NOMO-1 treated with DMSO at 0.1 percent for 48 hours (cell line): ENCODE results near the gene PIKFYVE.
A peak's percentile ranks its signal among the peaks of the same experiment; 100 is the strongest.
"Not testable (repeated sequence)": the region's sequence is repeated elsewhere in the genome, so short reads cannot be mapped to it uniquely, and the experiment has no call there.

Experiments used
- DNase-seq: peaks from one replicate; lab custom pipeline; 2025; ENCODE audit not compliant: unreplicated experiment; lab: John Stamatoyannopoulos, UW

The PIKFYVE gene

DNA sequence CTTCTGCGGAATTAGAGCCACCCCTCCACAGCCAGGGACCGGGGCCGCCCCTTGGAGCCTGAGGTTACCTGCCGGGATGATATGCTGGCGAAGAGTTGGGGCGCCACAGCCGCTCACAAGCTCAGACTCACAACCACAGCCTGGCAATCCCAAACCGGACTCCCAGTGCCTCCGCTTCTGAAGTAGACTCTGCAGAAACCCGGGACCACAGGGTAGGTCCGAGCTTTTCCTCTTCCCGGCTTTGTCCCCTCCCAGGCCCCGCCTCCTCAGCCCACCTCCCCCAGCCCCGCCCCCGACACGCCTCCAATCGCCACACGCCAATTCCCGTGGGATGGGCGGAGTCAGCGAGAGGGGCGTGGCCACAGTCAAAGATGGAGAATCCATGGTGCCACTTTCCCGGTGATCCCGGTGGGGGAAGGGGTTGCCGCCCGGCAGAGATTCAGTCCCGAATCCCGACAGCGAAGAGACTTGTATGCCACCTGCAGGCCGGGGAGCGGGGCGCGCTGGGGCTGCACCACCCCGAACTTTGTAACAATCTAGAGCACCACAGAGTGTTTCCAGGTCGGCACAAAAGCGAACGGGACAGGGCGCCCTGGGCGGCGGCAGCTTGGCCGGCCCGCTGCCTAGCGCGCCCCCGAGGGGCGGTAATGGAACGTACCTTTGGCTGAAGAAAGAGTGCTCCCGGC lies 11.0 kb upstream of the PIKFYVE start, which contains the start of gene IDH1:
Gene IDH1 (minus strand): TSS at position 201 of the 686 bp plus-strand sequence. CDS start 3,520 bp downstream, outside the sequence.
- DNase-seq, result peak; percentile 80

- no peak for DNase-seq
These were observed 10.4 kb upstream of the PIKFYVE start for GRCh38 chr2:208255557-208256106.

DNA sequence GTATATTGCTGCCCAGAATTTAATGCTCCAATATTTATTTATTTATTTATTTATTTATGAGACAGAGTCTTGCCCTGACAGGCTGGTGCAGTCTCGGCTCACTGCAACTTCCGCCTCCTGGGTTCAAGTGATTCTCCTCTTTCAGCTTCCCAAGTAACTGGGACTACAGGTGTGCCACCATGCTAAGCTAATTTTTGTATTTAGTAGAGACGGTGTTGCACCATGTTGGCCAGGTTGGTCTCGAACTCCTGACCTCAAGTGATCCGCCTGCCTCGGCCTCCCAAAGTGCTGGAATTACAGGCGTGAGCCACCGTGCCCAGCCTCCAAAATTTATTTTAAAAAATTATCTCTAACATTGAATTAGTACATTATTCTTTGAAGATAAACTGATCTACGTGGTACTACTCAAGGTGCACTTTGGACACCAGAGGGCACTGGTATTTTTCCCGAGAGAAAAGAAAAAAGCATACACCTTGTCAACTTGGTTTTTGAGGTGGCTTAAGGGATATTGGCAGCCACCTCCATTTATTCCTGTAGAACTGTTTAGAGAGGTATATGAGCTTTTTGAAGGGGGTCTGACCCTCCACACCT lies 9.8 kb upstream of the PIKFYVE start:
- DNase-seq, result no peak

DNA sequence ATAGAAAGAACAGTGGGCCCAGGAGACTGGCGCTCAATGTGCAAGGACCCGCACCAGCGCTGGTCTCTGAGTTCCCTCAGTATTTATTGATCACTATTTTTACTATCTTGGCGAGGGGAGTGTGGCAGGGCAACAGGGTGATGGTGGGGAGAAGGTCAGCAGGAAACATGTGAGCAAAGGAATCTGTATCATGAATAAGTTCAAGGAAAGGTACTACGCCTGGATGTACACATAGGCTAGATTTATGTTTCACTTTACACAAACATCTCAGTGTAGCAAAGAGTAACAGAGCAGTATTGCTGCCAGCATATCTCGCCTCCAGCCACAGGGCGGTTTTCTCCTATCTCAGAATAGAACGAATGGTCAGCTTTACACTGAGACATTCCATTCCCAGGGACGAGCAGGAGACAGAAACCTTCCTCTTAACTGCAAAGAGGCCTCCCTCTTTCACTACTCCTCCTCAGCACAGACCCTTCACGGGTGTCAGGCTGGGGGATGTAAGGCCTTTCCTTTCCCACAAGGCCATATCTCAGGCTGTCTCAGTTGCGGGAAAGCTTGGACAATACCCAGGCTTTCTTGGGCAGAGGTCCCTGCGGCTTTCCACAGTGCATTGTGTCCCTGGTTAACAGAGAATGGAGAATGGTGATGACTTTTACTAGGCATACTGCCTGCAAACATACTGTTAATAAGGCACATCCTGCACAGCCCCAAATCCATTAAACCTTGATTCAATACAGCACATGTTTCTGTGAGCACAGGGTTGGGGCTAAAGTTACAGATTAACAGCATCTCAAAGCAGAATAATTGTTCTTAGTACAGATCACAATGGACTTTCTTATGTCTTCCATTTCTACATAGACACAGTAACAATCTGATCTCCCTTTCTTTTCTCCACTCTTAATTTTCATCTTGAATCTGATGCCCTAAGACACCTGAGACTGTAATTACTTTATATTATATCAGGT lies 8.9 kb upstream of the PIKFYVE start:
- DNase-seq, result not testable (repeated sequence)

DNA sequence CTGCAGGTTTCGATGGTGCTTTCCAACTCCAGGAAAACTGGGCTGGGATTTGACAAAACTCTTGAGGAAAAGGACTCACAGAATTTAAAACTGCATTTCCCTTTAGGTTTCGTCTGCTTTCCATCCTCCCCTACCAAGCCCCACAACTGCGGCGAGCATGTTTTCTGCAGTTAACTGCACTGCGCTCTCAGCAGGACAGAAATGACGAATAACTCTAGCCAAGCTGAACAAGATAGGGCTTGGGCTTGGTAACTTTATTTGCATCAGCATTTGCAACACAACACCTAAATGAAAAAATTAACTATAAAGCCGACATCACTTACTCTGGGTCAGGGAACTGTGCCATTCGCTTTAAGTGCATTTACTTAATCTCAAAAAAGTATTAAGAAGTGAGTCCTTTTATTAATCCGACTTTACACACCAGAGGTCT lies 669 bp upstream of the PIKFYVE start:
- peak; percentile 61 for DNase-seq

DNA sequence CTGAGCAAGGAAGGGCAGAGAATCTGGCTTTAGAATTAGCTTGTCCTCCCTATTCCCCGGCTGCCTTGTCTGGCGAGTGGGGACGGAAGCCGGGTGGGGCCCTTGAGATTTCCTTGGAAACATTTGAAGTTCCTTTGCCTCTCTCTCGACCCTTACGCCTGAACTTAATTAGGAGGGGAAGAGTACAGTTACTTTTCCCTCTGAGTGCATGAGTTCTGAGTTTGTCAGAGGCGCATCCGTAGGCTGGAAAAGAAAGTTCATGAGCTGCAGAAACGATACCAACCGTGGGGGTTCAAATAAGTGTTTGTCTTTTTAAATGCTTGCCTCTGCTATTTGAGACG lies 468 bp downstream of the PIKFYVE start:
- DNase-seq, result no peak

- no peak for DNase-seq
These were observed 881 bp downstream of the PIKFYVE start for GRCh38 chr2:208266936-208267335.

DNA sequence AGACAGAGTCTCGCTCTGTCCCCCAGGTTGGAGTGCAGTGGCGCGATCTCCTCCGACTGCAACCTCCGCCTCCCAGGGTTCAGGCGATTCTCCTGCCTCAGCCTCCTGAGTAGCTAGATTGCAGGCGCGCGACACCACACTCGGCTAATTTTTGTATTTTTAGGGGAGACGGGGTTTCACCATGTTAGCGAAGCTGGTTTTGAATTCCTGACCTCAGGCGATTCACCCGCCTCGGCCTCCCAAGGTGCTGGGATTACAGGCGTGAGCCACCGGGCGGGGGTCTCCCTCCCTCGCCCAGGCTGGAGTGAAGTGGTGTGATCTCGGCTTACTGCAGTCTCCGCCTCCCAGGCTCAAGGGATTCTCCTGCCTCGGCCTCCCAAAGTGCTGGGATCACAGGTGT lies 1.5 kb downstream of the PIKFYVE start:
- not testable (repeated sequence) for DNase-seq

- peak; percentile 22 for DNase-seq
These were observed 2.3 kb downstream of the PIKFYVE start for GRCh38 chr2:208268156-208268952.

DNA sequence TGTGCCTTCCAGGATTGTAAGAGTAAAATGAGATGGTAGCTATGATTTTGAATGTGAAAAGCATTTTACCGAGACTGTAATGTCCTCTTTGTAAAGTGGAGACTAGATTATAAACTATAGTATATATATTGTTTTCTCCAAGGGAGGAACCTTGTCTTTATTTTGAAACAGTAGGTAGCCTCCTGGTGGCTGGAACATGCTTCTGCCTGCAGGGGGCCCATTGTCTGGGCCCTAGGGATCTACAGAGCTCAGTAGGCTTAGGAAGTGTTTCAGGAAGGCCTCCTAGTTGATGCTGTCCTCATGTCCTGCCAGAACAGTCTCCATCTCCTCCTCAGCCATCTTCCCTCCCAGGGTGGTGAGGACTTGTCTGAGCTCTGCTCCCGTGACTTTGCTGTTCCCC lies 3.0 kb downstream of the PIKFYVE start:
- no peak for DNase-seq

GRCh38 chr2:208274748-208275147 lies 8.7 kb downstream of the PIKFYVE start:
- DNase-seq, result no peak

DNA sequence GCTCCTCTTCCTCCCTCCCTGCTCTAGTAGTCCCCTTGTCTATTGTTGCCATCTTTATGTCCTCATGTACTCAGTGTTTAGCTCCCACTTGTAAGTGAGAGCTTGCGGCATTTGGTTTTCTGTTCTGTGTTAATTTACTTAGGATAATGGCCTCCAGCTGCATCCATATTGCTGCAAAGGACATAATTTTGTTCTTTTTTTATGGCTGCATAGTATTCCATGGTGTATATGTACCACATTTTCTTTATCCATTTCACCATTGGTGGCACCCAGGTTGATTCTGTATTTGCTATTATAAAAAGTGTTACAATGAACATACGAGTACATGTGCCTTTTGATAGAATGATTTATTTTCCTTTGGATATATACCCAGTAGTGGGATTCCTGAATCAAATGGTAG lies 12.5 kb downstream of the PIKFYVE start:
- DNase-seq, result no peak

GRCh38 chr2:208279236-208279635 lies 13.2 kb downstream of the PIKFYVE start:
- no peak for DNase-seq

DNA sequence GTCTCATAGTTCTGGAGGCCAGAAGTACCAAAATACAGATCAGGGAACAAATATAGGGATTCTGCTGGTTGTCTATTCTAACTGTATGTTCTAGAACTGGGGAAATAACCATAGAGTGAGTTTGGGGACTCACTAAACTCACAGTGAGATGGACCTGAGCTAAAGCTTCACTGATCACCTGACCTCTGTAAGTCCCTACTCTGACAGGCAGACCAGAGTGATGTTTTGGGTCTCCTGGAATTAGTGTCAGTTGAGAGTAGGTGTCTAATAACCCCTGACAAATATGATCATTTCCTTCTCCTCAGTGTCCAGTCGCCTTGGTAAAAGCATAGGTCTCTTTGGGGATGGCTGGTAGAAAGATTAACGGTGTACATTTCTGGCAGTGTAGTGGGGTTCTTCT lies 14.2 kb downstream of the PIKFYVE start:
- DNase-seq, result no peak

- DNase-seq, result no peak
These were observed 14.9 kb downstream of the PIKFYVE start for GRCh38 chr2:208280933-208281332.

DNA sequence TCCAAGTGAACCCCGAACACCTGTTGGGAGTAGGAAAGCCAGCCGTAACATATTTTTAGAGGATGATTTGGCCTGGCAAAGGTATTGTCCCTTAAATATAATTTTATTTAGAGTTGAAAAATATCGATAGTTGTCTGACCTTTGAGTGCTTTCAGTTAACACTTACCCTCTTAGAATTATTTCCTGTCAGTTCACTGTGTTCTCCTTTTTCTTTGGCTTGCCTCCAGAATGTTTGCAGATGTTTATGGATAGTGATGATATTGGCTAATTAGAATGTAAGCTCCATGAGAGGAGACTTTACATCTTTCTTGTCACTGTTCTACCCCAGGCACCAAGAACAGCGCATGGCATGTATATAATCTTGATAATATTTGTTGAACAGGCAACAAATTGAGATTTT lies 19.8 kb downstream of the PIKFYVE start:
- DNase-seq, result peak; percentile 3

- no peak for DNase-seq
These were observed 28.5 kb downstream of the PIKFYVE start for GRCh38 chr2:208294482-208295024.

- DNase-seq, result no peak
These were observed 29.8 kb downstream of the PIKFYVE start for GRCh38 chr2:208295834-208296233.

- no peak for DNase-seq
These were observed 30.6 kb downstream of the PIKFYVE start for GRCh38 chr2:208296610-208297009.

DNA sequence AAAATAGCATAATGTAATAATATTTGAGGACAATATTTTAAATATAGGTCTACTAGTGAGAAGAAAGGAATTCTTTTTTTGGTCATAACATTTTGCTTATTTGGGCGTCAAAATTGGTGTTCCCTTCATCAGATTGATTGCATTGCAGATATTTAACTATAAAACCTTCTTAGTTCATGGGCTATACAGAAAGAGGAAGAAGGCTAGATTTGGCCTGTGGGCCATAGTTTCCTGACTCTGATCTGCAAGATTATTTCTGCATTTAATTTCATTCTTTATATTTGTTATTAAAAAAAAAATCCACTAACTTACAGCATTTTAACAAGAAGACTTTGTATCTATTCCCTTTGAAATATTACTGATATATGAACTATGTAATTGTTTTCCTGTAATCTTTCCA lies 31.9 kb downstream of the PIKFYVE start:
- peak; percentile 17 for DNase-seq
